Activated CD4-positive, alpha-beta memory T cell treated with anti-CD3 and anti-CD28 coated beads, Interleukin-2, amount 10 ng/mL, durations not matched to agents 7 days and 5 days (primary cell): Measurements from ENCODE around the gene PPM1H. TPM values are rescaled to one million over a fixed set of nuclear protein-coding genes. Genes with fewer than 3 reads are reported as not detected.
"Not testable (repeated sequence)": the region's sequence is repeated elsewhere in the genome, so short reads cannot be mapped to it uniquely, and the experiment has no call there.

Source experiments
- CTCF ChIA-PET: fragments of 350-600 bp; sonication (Branson Sonifier 250); formaldehyde crosslinking; loops from one replicate; lab custom pipeline; 2021; ENCODE audit warnings: antibody characterized with exemption, inconsistent platforms; lab: Charles Lee
- POLR2A ChIA-PET: fragments of 350-600 bp; sonication (Branson Sonifier 250); formaldehyde crosslinking; loops from one replicate; lab custom pipeline; 2021; ENCODE audit warnings: antibody characterized with exemption; lab: Charles Lee
- DNase-seq: peaks from one replicate; pipeline ENCODE4 v3.0.0-alpha.2; 2020
- H3K27ac Mint-ChIP-seq: one replicate; pipeline ENCODE4 v1.8.0; 2021; ENCODE audit warnings: mild to moderate bottlenecking, mixed read lengths
- H3K27me3 Mint-ChIP-seq: one replicate; pipeline ENCODE4 v1.8.0; 2021; ENCODE audit warnings: mixed read lengths
- H3K36me3 Mint-ChIP-seq: one replicate; pipeline ENCODE4 v1.8.0; 2021; ENCODE audit warnings: low read depth, mixed read lengths
- H3K4me1 Mint-ChIP-seq: one replicate; pipeline ENCODE4 v1.8.0; 2021; ENCODE audit warnings: mixed read lengths
- H3K4me3 Mint-ChIP-seq: one replicate; pipeline ENCODE4 v1.8.0; 2021; ENCODE audit warnings: mild to moderate bottlenecking, mixed read lengths
- H3K9me3 Mint-ChIP-seq: one replicate; pipeline ENCODE4 v1.8.0; 2021; ENCODE audit warnings: mixed read lengths
- total RNA-seq, 2 experiments: library from RNA; stranded (reverse); gene quantifications; one replicate each; pipeline ENCODE4 v1.2.3, GENCODE V29; 2021

Gene PPM1H
- total RNA-seq, 2 experiments from 2014 or later, result not detected

DNA sequence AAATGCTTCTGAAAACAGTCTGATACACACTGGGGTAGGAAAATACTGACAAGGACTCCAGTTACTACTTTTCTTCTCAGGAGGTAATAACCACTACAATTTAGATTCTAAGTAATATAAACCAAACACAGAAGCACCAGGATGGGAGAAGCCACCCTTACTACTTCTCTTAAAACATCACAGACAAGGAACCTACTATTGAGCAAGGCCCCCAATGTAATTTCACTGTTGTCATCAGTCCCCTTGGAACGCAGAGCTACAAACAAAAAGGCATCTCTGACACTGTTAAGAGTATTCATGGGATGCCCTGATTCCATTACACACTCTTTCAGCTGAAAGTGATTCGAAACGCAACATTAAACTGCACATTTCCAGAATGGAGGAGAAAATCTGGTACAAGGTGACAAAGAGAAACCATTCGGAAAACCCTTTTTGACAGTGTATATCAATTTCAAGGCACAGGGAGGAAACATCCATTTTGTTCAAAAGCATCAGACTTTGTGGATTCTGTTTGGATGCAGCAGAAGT lies 185.9 kb downstream of the PPM1H start:
- CTCF ChIA-PET, result no interaction called here
- peaks cover 7% of the 10 kb centered on the region for H3K4me1 Mint-ChIP-seq
- POLR2A ChIA-PET, result no interaction called here
- DNase-seq, result no peak
- no peak overlapping the region for H3K4me3 Mint-ChIP-seq
- no peaks in the 10 kb centered on the region for H3K9me3 Mint-ChIP-seq
- H3K27me3 Mint-ChIP-seq, result peaks cover 15% of the 10 kb centered on the region
- H3K27ac Mint-ChIP-seq, result no peak overlapping the region
- H3K36me3 Mint-ChIP-seq, result no peaks in the 10 kb centered on the region

DNA sequence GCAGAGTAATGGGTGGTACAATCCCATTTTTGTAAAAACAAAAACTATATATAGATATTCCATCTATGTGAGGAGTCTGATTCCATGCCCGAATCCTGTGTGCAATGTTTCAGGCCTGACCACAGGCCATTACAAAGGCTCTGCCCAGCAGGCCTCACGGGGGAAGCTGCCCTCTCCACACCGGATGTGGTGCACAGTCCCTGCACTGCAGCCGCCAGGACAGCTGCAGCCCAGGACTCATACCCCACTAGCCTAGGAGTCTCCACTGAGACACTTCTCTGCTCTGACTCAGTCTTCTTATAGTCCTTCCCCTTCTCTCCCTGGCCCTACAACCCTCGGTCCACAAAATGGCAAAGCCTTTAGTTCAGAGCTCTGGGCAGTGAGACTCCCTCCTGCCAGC lies 190.4 kb downstream of the PPM1H start:
- ChIA-PET CTCF (no interaction called here), POLR2A (interaction anchor here (1.0 kb wide), 1 partner anchor 36 kb away, joined by 4 read pairs; no protein-coding TSS in a partner anchor)
- Mint-ChIP-seq H3K4me1 (peaks cover 7% of the 10 kb centered on the region), H3K36me3 (no peaks in the 10 kb centered on the region), H3K9me3 (no peaks in the 10 kb centered on the region), H3K27ac (no peak overlapping the region), H3K4me3 (no peak overlapping the region), H3K27me3 (peaks cover 5% of the 10 kb centered on the region)
- no peak for DNase-seq

GRCh38 chr12:62739266-62740015 lies 195.5 kb downstream of the PPM1H start:
- ChIA-PET CTCF (no interaction called here), POLR2A (no interaction called here)
- Mint-ChIP-seq H3K4me3 (no peak overlapping the region), H3K9me3 (no peaks in the 10 kb centered on the region), H3K4me1 (peaks cover under 1% of the 10 kb centered on the region), H3K36me3 (no peaks in the 10 kb centered on the region), H3K27me3 (peaks cover 2% of the 10 kb centered on the region), H3K27ac (no peak overlapping the region)
- no peak for DNase-seq

- CTCF ChIA-PET, result no interaction called here
- H3K9me3 Mint-ChIP-seq, result no peaks in the 10 kb centered on the region
- POLR2A ChIA-PET, result interaction anchor here (0.7 kb wide), 1 partner anchor 271 kb away, joined by 3 read pairs; no protein-coding TSS in a partner anchor
- no peaks in the 10 kb centered on the region for H3K36me3 Mint-ChIP-seq
- H3K27ac Mint-ChIP-seq, result no peak overlapping the region
- no peak for DNase-seq
- H3K4me1 Mint-ChIP-seq, result peaks cover 3% of the 10 kb centered on the region
- H3K27me3 Mint-ChIP-seq, result peaks cover 2% of the 10 kb centered on the region
- H3K4me3 Mint-ChIP-seq, result no peak overlapping the region
Observed at GRCh38 chr12:62738616-62739015, 196.3 kb downstream of the PPM1H start.

- POLR2A ChIA-PET, result interaction anchor here (0.7 kb wide), 1 partner anchor 271 kb away, joined by 3 read pairs; no protein-coding TSS in a partner anchor
- DNase-seq, result no peak
- Mint-ChIP-seq H3K27me3 (peaks cover 2% of the 10 kb centered on the region), H3K4me3 (no peak overlapping the region), H3K4me1 (peaks cover 4% of the 10 kb centered on the region), H3K27ac (no peak overlapping the region), H3K36me3 (no peaks in the 10 kb centered on the region), H3K9me3 (no peaks in the 10 kb centered on the region)
- CTCF ChIA-PET, result no interaction called here
Observed at GRCh38 chr12:62738105-62738504, 196.8 kb downstream of the PPM1H start.

DNA sequence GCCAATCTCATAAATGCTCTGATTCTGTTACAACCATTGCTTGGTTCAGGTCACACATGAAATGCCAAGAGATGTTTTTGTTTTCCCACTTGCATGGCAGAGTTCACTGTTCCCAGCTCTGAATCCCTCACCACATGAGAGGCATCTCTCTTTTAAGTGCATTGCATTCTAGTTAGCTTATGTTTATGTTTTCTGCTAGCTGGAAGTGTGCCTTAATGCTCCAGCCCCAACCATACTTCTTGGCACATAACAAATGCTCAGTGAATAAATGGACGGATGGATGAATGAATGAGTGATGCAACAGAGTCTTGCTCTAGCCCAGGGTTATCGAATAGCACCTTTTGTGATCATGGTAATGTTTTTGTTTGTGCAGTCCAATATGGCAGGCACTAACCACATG lies 197.3 kb downstream of the PPM1H start:
- ChIA-PET CTCF (no interaction called here), POLR2A (no interaction called here)
- Mint-ChIP-seq H3K36me3 (no peaks in the 10 kb centered on the region), H3K4me3 (no peak overlapping the region), H3K27me3 (peaks cover 2% of the 10 kb centered on the region), H3K4me1 (peaks cover 8% of the 10 kb centered on the region), H3K27ac (no peak overlapping the region), H3K9me3 (no peaks in the 10 kb centered on the region)
- no peak for DNase-seq

GRCh38 chr12:62737188-62737587 lies 197.8 kb downstream of the PPM1H start:
- CTCF ChIA-PET, result no interaction called here
- H3K27me3 Mint-ChIP-seq, result peaks cover under 1% of the 10 kb centered on the region
- no peak for DNase-seq

DNA sequence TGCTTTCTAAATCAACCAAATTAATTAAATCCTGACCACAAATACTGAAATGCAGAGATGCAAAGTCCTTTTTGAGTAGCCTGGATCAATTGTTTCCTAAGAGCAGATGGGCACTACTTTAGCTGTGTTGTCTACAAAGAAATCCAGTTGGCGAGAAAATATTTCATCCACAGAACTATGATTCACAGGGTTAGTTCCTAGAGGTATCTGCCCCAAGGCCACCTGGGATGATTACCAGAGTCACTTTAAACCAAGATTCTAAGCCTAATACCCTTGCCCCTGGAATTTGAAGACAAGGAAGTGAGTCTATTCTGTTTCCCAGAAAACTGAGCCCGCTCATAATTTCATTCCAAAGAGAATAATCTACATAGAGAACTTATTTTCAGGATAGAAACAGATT lies 198.4 kb downstream of the PPM1H start:
- no peak for DNase-seq
- Mint-ChIP-seq H3K27me3 (no peaks in the 10 kb centered on the region), H3K27ac (no peak overlapping the region), H3K36me3 (no peaks in the 10 kb centered on the region), H3K4me1 (peaks cover 11% of the 10 kb centered on the region), H3K9me3 (no peaks in the 10 kb centered on the region), H3K4me3 (no peak overlapping the region)
- ChIA-PET CTCF (no interaction called here), POLR2A (no interaction called here)

More at GRCh38 chr12:62737188-62737587, 197.8 kb downstream of the PPM1H start:
- no peak overlapping the region for H3K27ac Mint-ChIP-seq
- no peak overlapping the region for H3K4me3 Mint-ChIP-seq
- POLR2A ChIA-PET, result no interaction called here
- H3K36me3 Mint-ChIP-seq, result no peaks in the 10 kb centered on the region
- H3K4me1 Mint-ChIP-seq, result peaks cover 8% of the 10 kb centered on the region
- no peaks in the 10 kb centered on the region for H3K9me3 Mint-ChIP-seq

DNA sequence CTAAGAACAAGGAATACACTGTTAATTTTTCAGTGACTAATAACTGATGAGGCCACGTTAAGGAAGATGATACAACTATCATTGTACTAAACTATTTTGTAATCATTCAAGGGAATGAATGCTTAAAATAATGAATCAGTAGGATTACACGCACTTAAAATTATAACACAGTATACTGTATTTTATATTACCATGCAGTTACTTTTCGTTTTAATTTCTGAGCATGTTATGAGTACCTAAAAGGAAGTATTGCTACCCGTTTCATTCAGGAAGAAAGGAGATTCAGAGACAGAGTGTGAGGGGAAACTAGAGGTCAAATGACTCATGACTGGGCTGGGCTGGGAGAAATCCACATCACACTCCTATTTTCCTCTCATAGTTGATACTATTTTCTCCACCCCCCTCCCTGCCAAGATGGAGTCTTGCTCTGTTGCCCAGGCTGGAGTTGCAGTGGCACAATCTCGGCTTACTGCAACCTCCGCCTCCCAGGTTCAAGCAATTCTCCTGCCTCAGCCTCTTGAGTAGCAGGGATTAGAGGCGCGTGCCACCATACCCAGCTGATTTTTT lies 202.0 kb downstream of the PPM1H start:
- no peak overlapping the region for H3K27ac Mint-ChIP-seq
- peaks cover 11% of the 10 kb centered on the region for H3K4me1 Mint-ChIP-seq
- H3K36me3 Mint-ChIP-seq, result no peaks in the 10 kb centered on the region
- CTCF ChIA-PET, result no interaction called here
- H3K9me3 Mint-ChIP-seq, result no peaks in the 10 kb centered on the region
- POLR2A ChIA-PET, result no interaction called here
- H3K4me3 Mint-ChIP-seq, result no peak overlapping the region
- peaks cover 3% of the 10 kb centered on the region for H3K27me3 Mint-ChIP-seq
- DNase-seq, result no peak

GRCh38 chr12:62731055-62731820 lies 203.7 kb downstream of the PPM1H start:
- Mint-ChIP-seq H3K4me1 (peaks cover 11% of the 10 kb centered on the region), H3K36me3 (no peaks in the 10 kb centered on the region), H3K4me3 (no peak overlapping the region), H3K27me3 (peaks cover 3% of the 10 kb centered on the region), H3K27ac (no peak overlapping the region), H3K9me3 (no peaks in the 10 kb centered on the region)
- ChIA-PET POLR2A (interaction anchor here (1.3 kb wide), 1 partner anchor 128 kb away, joined by 3 read pairs; no protein-coding TSS in a partner anchor), CTCF (no interaction called here)
- no peak for DNase-seq

DNA sequence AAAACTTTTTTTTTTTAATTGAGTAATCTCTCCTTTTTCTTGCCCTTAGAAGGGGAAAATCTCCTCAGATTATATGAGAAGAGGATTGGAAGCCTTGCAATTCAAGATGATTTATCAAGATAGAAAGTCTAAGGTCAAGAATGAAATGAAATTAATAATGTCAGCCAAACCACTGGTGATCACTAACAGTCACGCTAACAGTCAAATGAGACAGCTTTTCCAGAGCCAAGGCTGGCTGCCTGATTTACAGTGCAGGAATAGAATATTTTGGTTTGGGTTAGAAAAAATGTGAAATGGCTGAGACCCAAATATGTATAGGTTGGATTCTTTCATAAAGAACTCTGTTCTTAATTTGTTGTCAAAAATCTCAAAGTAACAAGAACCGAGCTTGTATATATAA lies 204.3 kb downstream of the PPM1H start:
- Mint-ChIP-seq H3K36me3 (no peaks in the 10 kb centered on the region), H3K4me1 (peaks cover 11% of the 10 kb centered on the region), H3K4me3 (no peak overlapping the region), H3K9me3 (no peaks in the 10 kb centered on the region), H3K27ac (no peak overlapping the region), H3K27me3 (peaks cover 3% of the 10 kb centered on the region)
- ChIA-PET CTCF (no interaction called here), POLR2A (interaction anchor here (1.3 kb wide), 1 partner anchor 128 kb away, joined by 3 read pairs; no protein-coding TSS in a partner anchor)
- no peak for DNase-seq

DNA sequence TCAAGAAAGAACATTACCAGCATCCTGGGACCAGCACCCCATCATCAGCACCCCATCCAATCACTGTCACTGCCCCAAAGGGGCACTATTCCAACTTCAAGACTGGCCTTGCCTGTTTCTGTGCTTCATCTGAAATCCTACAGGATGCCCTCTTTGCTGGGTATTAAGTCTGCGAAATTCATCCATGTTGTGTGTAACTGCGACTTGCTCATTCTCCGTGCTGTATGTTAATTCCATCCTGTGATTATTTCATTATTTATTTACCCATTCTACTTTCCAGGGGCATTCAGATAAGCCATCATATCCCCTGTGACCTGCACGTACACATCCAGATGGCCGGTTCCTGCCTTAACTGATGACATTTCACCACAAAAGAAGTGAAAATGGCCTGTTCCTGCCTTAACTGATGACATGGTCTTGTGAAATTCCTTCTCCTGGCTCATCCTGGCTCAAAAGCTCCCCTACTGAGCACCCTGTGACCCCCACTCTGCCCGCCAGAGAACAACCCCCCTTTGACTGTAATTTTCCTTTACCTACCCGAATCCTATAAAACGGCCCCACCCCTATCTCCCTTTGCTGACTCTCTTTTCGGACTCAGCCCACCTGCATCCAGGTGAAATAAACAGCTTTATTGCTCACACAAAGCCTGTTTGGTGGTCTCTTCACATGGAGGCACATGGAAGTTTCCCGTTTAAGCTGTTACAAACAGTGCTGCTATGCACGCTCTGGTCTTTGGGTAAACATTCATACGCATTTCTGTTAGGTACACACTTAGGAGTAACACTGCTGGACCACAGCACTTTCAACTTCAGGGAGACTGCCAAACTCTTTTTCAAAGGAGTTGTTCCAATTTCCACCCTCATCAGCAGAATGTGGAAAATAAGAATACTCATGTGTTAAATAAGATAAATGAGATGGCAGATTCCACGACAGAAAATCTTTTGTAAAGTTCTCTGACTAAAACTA lies 205.1 kb downstream of the PPM1H start:
- CTCF ChIA-PET, H3K9me3 Mint-ChIP-seq, H3K27ac Mint-ChIP-seq, H3K27me3 Mint-ChIP-seq, H3K36me3 Mint-ChIP-seq, POLR2A ChIA-PET, DNase-seq, H3K4me3 Mint-ChIP-seq: not testable (repeated sequence)
- H3K4me1 Mint-ChIP-seq, result peaks cover 11% of the 10 kb centered on the region
